HEK293T (cell line): ENCODE measurements around the gene SEC61A2.

ENCODE experiments used
- ARNT ChIP-seq: fragments of 450-650 bp; IDR thresholded peaks from 2 replicates; pipeline ENCODE4 v1.6.1; 2017; ENCODE audit warnings: mild to moderate bottlenecking
- BHLHE40 ChIP-seq: fragments of 450-650 bp; IDR thresholded peaks from 2 replicates; pipeline ENCODE4 v1.6.1; 2016; ENCODE audit warnings: mild to moderate bottlenecking, moderate library complexity, borderline replicate concordance
- FOXK2 ChIP-seq: fragments of 450-650 bp; IDR thresholded peaks from 2 replicates; pipeline ENCODE4 v1.6.1; 2016; ENCODE audit warnings: mild to moderate bottlenecking
- FOXM1 ChIP-seq: fragments of 450-650 bp; IDR thresholded peaks from 2 replicates; pipeline ENCODE4 v1.6.1; 2017; ENCODE audit warnings: mild to moderate bottlenecking, borderline replicate concordance
- L3MBTL2 ChIP-seq: fragments of 450-650 bp; conservative IDR thresholded peaks from 2 replicates; pipeline ENCODE4 v1.6.1; 2016; ENCODE audit warnings: mild to moderate bottlenecking
- LEF1 ChIP-seq: fragments of 450-650 bp; IDR thresholded peaks from 2 replicates; pipeline ENCODE4 v1.6.1; 2017; ENCODE audit warnings: mild to moderate bottlenecking, borderline replicate concordance
- NFRKB ChIP-seq: fragments of 450-650 bp; IDR thresholded peaks from 2 replicates; pipeline ENCODE4 v1.6.1; 2016; ENCODE audit warnings: mild to moderate bottlenecking, moderate library complexity
- SUZ12 ChIP-seq: fragments of 450-650 bp; IDR thresholded peaks from 2 replicates; pipeline ENCODE4 v1.6.1; 2016; ENCODE audit warnings: mild to moderate bottlenecking
- TARDBP ChIP-seq: fragments of 450-650 bp; IDR thresholded peaks from 2 replicates; pipeline ENCODE4 v1.6.1; 2016
- TF ChIP-seq, protein P1 (sequence below): fragments of 450-650 bp; IDR thresholded peaks from 2 replicates; pipeline ENCODE4 v1.6.1; 2016

DNA sequence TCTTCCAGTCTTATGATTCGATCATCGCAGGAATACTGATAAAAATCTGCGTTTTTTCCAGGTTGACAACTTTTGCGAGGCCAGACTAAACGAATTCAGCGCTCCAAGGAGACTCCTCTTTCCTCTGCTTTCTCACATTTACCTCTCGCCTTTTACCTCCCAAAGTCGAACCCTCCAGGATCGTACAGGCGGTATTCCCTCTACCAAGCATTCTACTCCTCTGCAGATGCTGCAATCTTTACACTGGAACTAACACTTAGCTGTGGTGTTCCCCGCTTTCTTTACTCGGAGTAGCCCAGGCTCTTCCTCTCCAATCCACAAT lies 65.8 kb downstream of the SEC61A2 start:
- TF ChIP-seq LEF1 (no peak), BHLHE40 (no peak), TARDBP (no peak), ARNT (no peak), NFRKB (no peak), FOXM1 (no peak), SUZ12 (no peak), FOXK2 (no peak), L3MBTL2 (no peak)
- TF ChIP-seq, protein P1, sequence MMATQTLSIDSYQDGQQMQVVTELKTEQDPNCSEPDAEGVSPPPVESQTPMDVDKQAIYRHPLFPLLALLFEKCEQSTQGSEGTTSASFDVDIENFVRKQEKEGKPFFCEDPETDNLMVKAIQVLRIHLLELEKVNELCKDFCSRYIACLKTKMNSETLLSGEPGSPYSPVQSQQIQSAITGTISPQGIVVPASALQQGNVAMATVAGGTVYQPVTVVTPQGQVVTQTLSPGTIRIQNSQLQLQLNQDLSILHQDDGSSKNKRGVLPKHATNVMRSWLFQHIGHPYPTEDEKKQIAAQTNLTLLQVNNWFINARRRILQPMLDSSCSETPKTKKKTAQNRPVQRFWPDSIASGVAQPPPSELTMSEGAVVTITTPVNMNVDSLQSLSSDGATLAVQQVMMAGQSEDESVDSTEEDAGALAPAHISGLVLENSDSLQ = no peak
